NCI-H1105 (cell line): Measurements from ENCODE around the gene HIF3A.
"Not testable (repeated sequence)": the region's sequence is repeated elsewhere in the genome, so short reads cannot be mapped to it uniquely, and the experiment has no call there.

Experiments
- DNase-seq: peaks from one replicate; lab custom pipeline; 2025; lab: John Stamatoyannopoulos, UW

Gene HIF3A

GRCh38 chr19:46357846-46358583 is 61.2 kb downstream of the HIF3A start:
- DNase-seq = no peak

DNA sequence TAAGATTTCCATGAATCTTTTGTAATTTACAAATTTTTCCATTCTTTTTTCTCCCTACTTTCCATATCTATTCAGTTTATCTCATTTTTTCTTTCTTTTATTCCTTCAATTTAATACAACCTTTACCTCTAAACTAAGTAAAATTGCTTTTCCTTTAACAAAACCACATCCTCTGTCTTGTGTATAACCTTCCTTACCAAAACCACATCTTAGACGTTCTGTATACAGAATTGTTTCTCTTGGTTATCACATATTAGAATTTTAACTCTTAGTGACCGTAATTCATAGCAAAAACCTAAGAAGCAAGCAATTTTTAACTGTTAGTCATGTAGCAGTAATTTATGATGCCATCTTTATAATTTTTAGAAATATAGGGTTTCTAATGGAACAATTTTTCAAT is 65.1 kb downstream of the HIF3A start:
- DNase-seq = no peak

GRCh38 chr19:46364359-46364758 is 67.5 kb downstream of the HIF3A start:
- DNase-seq = no peak

- no peak for DNase-seq
Observed at GRCh38 chr19:46365561-46365960, 68.7 kb downstream of the HIF3A start.

GRCh38 chr19:46366620-46367292 is 69.9 kb downstream of the HIF3A start:
- no peak for DNase-seq

GRCh38 chr19:46367426-46367825 is 70.6 kb downstream of the HIF3A start:
- DNase-seq = no peak

GRCh38 chr19:46368116-46368515 is 71.3 kb downstream of the HIF3A start:
- no peak for DNase-seq

- no peak for DNase-seq
Observed at GRCh38 chr19:46369817-46370216, 73.0 kb downstream of the HIF3A start.

GRCh38 chr19:46371371-46371901 is 74.6 kb downstream of the HIF3A start:
- no peak for DNase-seq

- DNase-seq = no peak
Observed at GRCh38 chr19:46372901-46373490, 76.2 kb downstream of the HIF3A start.

DNA sequence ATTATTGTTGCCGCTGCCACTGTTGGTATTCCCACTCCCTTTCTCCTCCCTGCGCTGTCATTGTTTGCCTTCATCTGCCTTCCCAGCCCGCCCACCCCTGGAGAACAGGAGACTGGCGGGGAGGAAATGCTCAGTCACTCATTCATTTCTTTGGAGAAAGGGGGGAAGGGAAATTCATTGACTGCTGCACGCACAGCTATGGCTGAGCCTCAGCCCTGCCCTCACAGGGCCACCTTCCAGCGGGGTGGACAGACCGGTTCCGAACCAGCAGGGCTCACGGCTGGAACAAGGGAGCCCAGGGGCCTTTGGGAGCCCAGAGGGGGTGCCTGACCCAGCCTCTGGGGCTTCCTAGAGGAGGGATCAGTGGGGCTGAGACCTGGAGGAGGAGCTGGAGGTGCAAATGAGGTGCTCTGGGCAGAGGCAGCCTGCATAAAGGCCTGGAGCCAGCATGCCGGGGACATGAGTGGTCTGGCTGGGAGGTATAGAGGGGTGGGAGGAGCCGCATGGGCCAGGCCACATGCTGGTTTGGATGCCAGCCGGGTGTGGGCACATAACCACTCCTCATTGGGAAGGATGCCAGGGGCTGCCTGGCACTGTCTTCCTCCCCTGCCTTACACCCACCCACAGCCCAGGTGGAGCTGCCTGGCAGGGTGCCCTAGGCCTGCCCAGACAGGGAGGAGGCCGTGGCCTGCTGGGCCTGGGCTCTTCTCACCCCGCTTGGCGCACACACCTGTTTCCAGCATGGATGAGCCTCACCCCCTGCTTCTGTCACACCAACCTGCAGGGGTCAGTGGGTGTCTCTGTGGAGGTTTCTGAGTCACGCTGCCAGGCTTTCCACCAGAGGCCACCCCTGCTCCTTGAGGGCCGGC is 76.9 kb downstream of the HIF3A start:
- peak; percentile 100 for DNase-seq

GRCh38 chr19:46374536-46375475 is 78.0 kb downstream of the HIF3A start:
- DNase-seq = no peak

- DNase-seq = not testable (repeated sequence)
Observed at GRCh38 chr19:46375476-46376067, 78.7 kb downstream of the HIF3A start.

DNA sequence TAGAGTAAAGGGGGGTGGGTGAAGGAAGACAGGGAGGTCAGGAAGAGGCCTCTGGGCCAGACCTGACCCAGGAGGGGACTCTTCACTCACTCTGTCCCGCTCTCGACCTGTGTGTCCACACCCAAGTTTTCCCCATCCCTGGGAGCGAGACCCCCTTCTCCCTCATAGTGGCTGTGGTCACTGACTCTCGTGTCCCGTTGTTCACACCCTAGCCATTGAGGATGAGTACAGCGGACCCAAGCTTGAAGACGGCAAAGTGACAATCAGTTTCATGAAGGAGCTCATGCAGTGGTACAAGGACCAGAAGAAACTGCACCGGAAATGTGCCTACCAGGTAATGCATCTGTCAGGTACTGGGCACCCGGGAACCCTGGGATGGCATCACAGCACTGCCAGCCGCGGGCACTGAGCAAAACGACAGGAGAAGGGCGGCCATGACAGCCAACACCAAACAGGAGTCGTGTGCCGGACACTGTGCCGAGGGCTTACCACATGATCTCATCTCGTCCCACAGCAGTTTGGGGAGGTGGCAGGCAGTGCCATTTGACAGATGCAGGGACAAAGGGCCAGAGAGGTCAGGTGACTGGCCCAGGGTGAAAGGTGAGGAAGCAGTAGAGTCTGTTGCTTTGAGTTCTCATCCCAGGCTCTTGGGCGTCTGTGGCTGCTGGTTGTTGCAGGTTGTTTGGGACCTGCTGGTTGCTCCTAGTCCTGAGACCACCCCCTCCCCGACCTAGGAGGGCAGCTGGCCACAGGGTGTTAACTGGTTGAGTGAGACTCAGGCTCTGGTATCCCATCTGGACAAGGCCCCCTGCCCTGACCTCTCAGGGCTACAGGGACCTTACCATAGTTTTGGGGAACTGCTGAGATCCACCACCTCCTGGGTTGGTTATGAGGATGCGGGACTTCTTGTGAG is 79.7 kb downstream of the HIF3A start:
- no peak for DNase-seq

DNA sequence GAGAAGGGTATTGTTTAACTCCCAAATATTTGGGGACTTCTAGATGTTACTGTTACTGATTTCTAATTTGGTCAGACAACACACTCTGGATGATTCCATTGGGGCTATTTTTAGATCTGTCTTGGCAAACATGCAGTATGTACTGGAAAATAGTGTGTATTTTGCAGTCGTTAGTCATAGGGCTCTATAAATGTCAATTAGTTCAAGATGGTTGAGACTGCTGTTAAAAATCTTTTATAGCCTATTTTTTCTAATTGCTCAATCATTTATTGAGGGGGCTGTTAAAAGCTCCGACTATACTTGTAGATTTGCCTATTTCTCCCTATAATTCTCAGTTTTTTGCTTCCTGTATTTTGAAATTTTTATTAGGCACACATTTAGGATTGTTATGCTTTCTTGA is 81.4 kb downstream of the HIF3A start:
- DNase-seq = peak; percentile 20

- no peak for DNase-seq
Observed at GRCh38 chr19:46380690-46381089, 83.8 kb downstream of the HIF3A start.

GRCh38 chr19:46381346-46381745 is 84.5 kb downstream of the HIF3A start:
- DNase-seq = no peak

- no peak for DNase-seq
Observed at GRCh38 chr19:46381756-46382345, 85.0 kb downstream of the HIF3A start.
